ENCODE results near the gene STARD4.

The STARD4 gene

DNA sequence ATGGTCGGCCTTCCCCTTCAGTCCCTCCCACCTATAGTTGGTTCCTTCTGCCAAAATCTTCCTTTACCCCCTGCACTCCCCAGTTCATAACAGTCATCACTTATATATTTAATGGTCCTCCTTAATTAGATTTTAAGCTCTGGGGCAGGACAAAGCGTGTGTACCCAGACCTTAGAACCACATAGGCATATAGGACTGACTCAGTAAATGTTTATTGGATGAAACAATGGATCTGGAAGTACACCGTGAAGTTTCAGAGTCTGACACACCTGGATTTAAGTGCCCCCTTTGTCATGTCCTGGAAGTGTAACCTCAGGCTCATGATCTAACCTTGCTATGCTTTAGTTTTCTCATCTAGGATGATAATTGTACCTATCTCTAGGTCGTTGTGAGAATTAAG is 32.0 kb downstream of the STARD4 start:
- no peak overlapping the region for H3K4me3 ChIP-seq (replicated peaks in 1 of 2; ENCODE audit: low read depth in 2 of 2, low read length in 2 of 2)
- no peak for DNase-seq (ENCODE audit: low read depth in 2 of 2)
- no peak for TF ChIP-seq CTCF (IDR thresholded peaks at IDR 0.05; ENCODE audit: low read depth, low read length)

- no peak for DNase-seq (ENCODE audit: low read depth in 2 of 2)
- H3K4me3 ChIP-seq (replicated peaks in 1 of 2; ENCODE audit: low read depth in 2 of 2, low read length in 2 of 2) = no peak overlapping the region
- TF ChIP-seq CTCF (IDR thresholded peaks at IDR 0.05; ENCODE audit: low read depth, low read length) = no peak
These were observed 33.4 kb downstream of the STARD4 start for GRCh38 chr5:111478898-111479297.

DNA sequence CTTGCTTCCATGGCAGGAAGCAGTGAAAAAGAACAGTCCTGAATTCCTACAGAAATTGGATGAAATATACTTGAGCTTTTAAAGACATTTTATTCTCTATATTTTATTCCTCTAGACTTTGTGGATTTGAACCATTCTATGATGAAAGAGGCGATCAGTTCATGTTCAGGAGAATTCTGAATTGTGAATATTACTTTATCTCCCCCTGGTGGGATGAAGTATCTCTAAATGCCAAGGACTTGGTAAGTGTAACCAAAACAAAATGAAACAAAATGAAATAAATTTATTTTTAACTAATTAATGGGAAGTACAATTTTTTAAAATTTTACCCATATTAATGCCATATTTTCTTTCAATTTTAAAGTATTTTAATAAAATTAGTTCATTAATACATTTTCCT is 34.1 kb downstream of the STARD4 start:
- DNase-seq (ENCODE audit: low read depth in 2 of 2) = peak; percentile 20 to 36

DNA sequence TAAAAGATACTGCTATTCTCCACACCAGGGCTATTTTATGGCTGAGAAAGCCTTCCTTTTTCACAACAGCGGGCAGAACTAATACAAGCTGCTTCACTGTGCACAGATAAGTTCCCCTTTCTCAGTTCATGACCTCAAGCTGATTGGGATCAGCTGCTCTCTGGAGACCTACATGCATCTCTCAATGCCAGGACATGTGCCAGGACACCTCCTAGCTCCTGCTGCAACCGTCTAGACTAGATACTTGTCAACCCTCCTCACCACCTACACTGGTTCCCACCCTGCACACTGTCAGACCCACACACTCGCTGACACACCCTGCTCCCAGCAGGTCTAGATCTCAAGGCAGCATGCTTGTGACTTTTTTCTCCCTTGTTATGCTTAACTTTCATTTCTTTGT is 39.8 kb downstream of the STARD4 start:
- no peak for DNase-seq (ENCODE audit: low read depth in 2 of 2)
- no peak for TF ChIP-seq CTCF (IDR thresholded peaks at IDR 0.05; ENCODE audit: low read depth, low read length)
- H3K4me3 ChIP-seq (replicated peaks in 1 of 2; ENCODE audit: low read depth in 2 of 2, low read length in 2 of 2) = no peak overlapping the region

More for the DNA sequence above, 34.1 kb downstream of the STARD4 start:
- TF ChIP-seq CTCF (IDR thresholded peaks at IDR 0.05; ENCODE audit: low read depth, low read length) = peak; percentile 25
- no peak overlapping the region for H3K4me3 ChIP-seq (replicated peaks in 1 of 2; ENCODE audit: low read depth in 2 of 2, low read length in 2 of 2)

DNA sequence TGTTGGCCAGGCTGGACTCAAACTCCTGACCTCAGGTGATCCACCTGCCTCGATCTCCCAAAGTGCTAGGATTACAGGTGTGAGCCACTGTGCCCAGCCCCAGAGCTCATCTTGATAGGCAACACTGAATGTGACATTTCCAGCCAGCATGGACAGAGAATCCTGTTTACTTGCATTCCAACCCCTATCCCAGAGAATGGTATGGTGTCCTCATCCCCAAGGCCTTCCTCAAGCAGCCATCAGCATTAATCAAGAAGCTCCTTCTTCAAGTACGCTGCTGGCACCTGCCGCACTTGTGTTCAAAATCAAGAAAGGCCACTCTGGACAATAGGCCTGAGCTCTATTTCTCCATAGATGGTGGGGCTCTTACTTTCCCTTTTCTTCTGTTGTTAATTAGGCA is 40.2 kb downstream of the STARD4 start:
- H3K4me3 ChIP-seq (replicated peaks in 1 of 2; ENCODE audit: low read depth in 2 of 2, low read length in 2 of 2) = no peak overlapping the region
- TF ChIP-seq CTCF (IDR thresholded peaks at IDR 0.05; ENCODE audit: low read depth, low read length) = no peak
- DNase-seq (ENCODE audit: low read depth in 2 of 2) = no peak

- H3K4me3 ChIP-seq (replicated peaks in 1 of 2; ENCODE audit: low read depth in 2 of 2, low read length in 2 of 2) = no peak overlapping the region
- TF ChIP-seq CTCF (IDR thresholded peaks at IDR 0.05; ENCODE audit: low read depth, low read length) = peak; percentile 35
- no peak for DNase-seq (ENCODE audit: low read depth in 2 of 2)
These were observed 42.4 kb downstream of the STARD4 start for GRCh38 chr5:111469903-111470302.

- DNase-seq (ENCODE audit: low read depth in 2 of 2) = no peak
- no peak overlapping the region for H3K4me3 ChIP-seq (replicated peaks in 1 of 2; ENCODE audit: low read depth in 2 of 2, low read length in 2 of 2)
- no peak for TF ChIP-seq CTCF (IDR thresholded peaks at IDR 0.05; ENCODE audit: low read depth, low read length)
These were observed 42.9 kb downstream of the STARD4 start for GRCh38 chr5:111469293-111469896.

Measured in cardiac fibroblast (primary cell).